Uterus (tissue), 4 donors: ENCODE measurements around the gene RASSF4. TPM values are rescaled to one million over a fixed set of nuclear protein-coding genes. Genes with fewer than 3 reads are reported as not detected.

Source experiments
- DNase-seq, 2 donors: peaks; one replicate each; pipeline ENCODE4 v3.0.0-alpha.2; 2019 to 2020
- H3K27ac ChIP-seq, 2 donors: fragments of 200-600 bp; sonication (generic); 1 replicate in 1 of 2; 2 replicates in 1 of 2; pipeline ENCODE4 v1.5.1; 2016 to 2018
- H3K27me3 ChIP-seq, 2 donors: fragments of 200-600 bp; sonication (generic); one replicate each; pipeline ENCODE4 v1.5.1; 2018 to 2019; ENCODE audit warnings: control low read depth in 1 of 2
- H3K36me3 ChIP-seq, 2 donors: fragments of 200-600 bp; sonication (generic); one replicate each; pipeline ENCODE4 v1.5.1; 2019; ENCODE audit warnings: control low read depth in 1 of 2
- H3K4me1 ChIP-seq, 2 donors: fragments of 200-600 bp; sonication (generic); one replicate each; pipeline ENCODE4 v1.5.1; 2018 to 2019; ENCODE audit warnings: control low read depth in 1 of 2
- H3K4me3 ChIP-seq, 2 donors: fragments of 200-600 bp; sonication (generic); 1 replicate in 1 of 2; 2 replicates in 1 of 2; pipeline ENCODE4 v1.5.1; 2018 to 2019; ENCODE audit warnings: mild to moderate bottlenecking in 1 of 2
- H3K9me3 ChIP-seq, 2 donors: fragments of 200-600 bp; sonication (generic); one replicate each; pipeline ENCODE4 v1.5.1; 2019; ENCODE audit warnings: control low read depth in 1 of 2
- POLR2A ChIP-seq, 2 donors: fragments of 450-650 bp; IDR thresholded peaks; one replicate each; pipeline ENCODE4 v1.6.1; 2016; ENCODE audit warnings: antibody characterized with exemption in 2 of 2, mild to moderate bottlenecking in 1 of 2, moderate library complexity in 1 of 2
- intact Hi-C: fragments of 100-400 bp; cut with DNase I; formaldehyde crosslinking; loops from one replicate; pipeline ENCODE4 v1.15.1; 2023; ENCODE audit warnings: low total_unique reads
- total RNA-seq, 4 donors: library from RNA; depleted of rRNA in 3 of 4; stranded (reverse); fragments of >200 nt in 3 of 4; gene quantifications; one replicate each; pipeline versions ENCODE4 v1.1.0 to v1.2.4, GENCODE V29; 2014 to 2023
- TF ChIP-seq, protein P1 (sequence below), 4 experiments: fragments of 200-600 bp in 2 of 4; fragments of 450-650 bp in 2 of 4; sonication (generic) in 2 of 4; IDR thresholded peaks; one replicate each; pipeline ENCODE4 v1.5.1; 2016 to 2019; ENCODE audit warnings: antibody characterized with exemption in 4 of 4, mild to moderate bottlenecking in 2 of 4, moderate library complexity in 1 of 4
- donor health status: DM: yes; HTN: yes; CAD: no.

Gene RASSF4
- total RNA-seq, 4 donors from 2014 or later: 6.1 to 26.5 (median 8.2) TPM

DNA sequence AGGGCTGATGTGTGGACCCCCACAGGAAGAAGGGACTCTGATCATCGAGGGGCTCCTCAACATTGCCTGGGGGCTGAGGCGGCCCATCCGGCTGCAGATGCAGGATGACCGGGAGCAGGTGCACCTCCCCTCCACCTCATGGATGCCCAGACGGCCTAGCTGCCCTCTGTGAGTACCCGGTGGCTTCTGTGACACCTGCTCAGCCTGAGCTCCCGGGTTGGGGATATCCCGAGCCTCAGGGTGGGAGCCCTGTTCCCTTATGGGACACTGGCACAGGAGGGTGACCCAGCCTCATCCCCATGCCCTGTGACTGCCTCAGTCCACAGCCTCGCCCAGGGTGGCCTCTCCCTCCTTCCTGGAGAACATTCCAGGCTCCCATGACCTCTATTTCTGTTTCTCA, 22.9 kb downstream of the RASSF4 start:
- Histone ChIP-seq H3K36me3 (no peaks in the 10 kb centered on the region), H3K27ac (peak overlapping the region; percentile 22 to 100), H3K27me3 (no peaks in the 10 kb centered on the region), H3K9me3 (no peaks in the 10 kb centered on the region), H3K4me3 (no peak overlapping the region), H3K4me1 (peaks cover 5 to 10% of the 10 kb centered on the region in 2 donors)
- DNase-seq: peak; percentile 15 to 23
- intact Hi-C loops: no loop called here
- TF ChIP-seq, protein P1, sequence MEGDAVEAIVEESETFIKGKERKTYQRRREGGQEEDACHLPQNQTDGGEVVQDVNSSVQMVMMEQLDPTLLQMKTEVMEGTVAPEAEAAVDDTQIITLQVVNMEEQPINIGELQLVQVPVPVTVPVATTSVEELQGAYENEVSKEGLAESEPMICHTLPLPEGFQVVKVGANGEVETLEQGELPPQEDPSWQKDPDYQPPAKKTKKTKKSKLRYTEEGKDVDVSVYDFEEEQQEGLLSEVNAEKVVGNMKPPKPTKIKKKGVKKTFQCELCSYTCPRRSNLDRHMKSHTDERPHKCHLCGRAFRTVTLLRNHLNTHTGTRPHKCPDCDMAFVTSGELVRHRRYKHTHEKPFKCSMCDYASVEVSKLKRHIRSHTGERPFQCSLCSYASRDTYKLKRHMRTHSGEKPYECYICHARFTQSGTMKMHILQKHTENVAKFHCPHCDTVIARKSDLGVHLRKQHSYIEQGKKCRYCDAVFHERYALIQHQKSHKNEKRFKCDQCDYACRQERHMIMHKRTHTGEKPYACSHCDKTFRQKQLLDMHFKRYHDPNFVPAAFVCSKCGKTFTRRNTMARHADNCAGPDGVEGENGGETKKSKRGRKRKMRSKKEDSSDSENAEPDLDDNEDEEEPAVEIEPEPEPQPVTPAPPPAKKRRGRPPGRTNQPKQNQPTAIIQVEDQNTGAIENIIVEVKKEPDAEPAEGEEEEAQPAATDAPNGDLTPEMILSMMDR (IDR thresholded peaks at IDR 0.05): no peak
- no peak for TF ChIP-seq POLR2A (IDR thresholded peaks at IDR 0.05)

DNA sequence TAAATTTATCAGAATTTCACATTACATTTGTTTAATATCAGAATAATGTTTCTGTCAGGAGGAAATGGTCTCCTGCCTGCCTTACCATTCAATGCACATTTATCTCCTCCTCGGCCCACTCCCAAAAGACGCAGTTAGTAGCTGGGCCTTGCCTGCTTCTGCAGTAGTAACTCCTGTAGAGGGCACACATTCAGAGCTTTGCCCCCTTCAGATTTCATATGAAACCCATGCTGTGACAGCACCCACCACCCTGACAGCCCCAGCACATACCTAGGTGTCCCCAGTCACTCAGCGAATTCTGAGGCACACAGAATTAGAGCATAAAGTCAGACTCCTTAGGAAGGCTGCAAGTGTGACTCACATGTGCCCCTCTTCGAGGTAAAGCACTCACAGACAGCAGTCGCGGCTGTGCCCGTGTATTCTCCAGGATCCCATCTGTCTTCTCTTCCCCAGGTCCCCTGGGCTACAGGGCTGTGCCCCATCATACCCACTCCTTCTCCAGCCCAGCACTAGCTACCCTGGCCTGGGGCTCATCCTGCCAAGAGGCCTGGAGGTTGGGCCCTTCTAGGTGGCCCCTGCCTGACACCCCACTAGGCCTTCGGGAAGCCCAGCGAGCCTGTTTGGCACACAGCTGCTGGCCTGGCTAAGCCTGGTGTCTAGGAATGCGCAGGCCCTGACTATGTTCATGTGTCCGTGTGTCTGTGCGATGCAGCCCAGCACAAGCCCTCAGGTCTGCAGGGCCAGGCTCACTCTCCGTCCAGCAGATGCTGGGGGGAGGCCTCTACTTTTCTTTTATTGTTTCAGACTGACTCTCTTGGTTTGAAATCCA, 23.7 kb downstream of the RASSF4 start:
- H3K27me3 ChIP-seq: no peaks in the 10 kb centered on the region
- H3K36me3 ChIP-seq: no peaks in the 10 kb centered on the region
- no peak overlapping the region for H3K4me3 ChIP-seq
- intact Hi-C loops: no loop called here
- DNase-seq: peak in 1 of 2 donors; percentile 11
- H3K27ac ChIP-seq: no peak overlapping the region
- TF ChIP-seq, protein P1 (IDR thresholded peaks at IDR 0.05): no peak
- TF ChIP-seq POLR2A (IDR thresholded peaks at IDR 0.05): no peak
- no peaks in the 10 kb centered on the region for H3K9me3 ChIP-seq
- H3K4me1 ChIP-seq: peaks cover 5 to 10% of the 10 kb centered on the region in 2 donors

DNA sequence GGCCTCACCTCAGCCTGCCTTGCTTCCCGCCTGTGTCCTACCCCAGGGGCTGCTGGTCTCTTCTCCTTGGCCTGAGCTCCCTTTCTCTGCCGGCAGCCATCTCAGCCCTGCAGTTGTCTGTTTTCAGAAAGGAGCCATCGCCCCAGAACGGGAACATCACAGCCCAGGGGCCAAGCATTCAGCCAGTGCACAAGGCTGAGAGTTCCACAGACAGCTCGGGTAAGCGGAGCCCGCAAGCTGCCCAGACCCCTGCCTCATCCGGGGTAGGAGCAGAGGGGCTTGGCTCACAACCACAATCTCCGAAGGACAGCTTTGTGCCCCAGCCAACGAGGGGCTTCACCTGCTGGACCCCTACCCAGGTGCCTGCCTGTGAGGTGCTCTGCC, 24.3 kb downstream of the RASSF4 start:
- peak in 1 of 2 donors; percentile 11 for DNase-seq

DNA sequence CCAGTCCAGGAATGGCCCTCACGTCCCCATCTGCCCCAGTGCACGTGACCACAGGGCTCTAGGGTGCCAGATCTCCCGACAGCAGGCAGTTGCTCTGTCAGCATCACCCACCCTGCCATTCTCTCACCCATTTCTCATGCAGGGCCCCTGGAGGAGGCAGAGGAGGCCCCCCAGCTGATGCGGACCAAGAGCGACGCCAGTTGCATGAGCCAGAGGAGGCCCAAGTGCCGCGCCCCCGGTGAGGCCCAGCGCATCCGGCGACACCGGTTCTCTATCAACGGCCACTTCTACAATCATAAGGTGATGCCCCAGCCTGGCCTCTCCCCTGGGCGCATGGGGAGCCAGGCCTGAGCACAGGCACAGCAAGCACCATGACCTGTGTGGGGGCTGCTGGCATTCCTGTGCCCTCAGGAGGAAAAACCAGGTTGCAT, 25.1 kb downstream of the RASSF4 start:
- H3K27ac ChIP-seq: no peak overlapping the region
- TF ChIP-seq, protein P1 (IDR thresholded peaks at IDR 0.05): no peak
- no peak for TF ChIP-seq POLR2A (IDR thresholded peaks at IDR 0.05)
- intact Hi-C loops: no loop called here
- H3K4me3 ChIP-seq: no peak overlapping the region
- no peaks in the 10 kb centered on the region for H3K9me3 ChIP-seq
- H3K36me3 ChIP-seq: no peaks in the 10 kb centered on the region
- no peak for DNase-seq
- no peaks in the 10 kb centered on the region for H3K27me3 ChIP-seq
- H3K4me1 ChIP-seq: peaks cover 1 to 5% of the 10 kb centered on the region in 2 donors

More for the DNA sequence above, 24.3 kb downstream of the RASSF4 start:
- Histone ChIP-seq H3K36me3 (no peaks in the 10 kb centered on the region), H3K4me3 (no peak overlapping the region), H3K27me3 (no peaks in the 10 kb centered on the region), H3K9me3 (no peaks in the 10 kb centered on the region), H3K27ac (no peak overlapping the region), H3K4me1 (peaks cover 5 to 9% of the 10 kb centered on the region in 2 donors)
- intact Hi-C loops: no loop called here
- TF ChIP-seq POLR2A (IDR thresholded peaks at IDR 0.05): no peak
- TF ChIP-seq, protein P1 (IDR thresholded peaks at IDR 0.05): no peak

DNA sequence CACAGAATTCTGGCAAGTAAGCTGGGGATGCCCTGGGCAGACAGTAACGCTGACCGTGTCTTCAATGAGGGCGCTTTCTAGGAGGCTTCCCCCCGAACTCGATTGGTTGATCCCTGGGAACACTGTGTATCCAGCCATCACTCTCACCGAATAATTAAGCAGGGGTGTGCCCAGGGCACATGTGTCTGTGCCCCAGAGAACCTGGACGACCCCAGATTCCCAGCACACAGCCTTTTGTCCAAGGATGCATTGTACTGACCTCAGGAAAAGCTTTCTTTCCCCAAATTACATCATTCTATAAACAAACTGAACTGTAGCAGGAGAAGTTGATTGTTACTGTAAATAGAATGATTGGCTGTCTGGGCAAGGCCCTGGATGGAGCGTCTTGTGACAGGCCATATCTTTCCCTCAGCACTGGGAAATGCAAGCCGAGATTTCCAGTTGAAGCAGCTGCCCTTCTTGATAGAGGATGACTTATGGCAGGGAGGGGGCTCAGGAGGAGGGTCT, 25.6 kb downstream of the RASSF4 start:
- Histone ChIP-seq H3K4me3 (no peak overlapping the region), H3K9me3 (no peaks in the 10 kb centered on the region), H3K27ac (peak overlapping the region in 1 of 2 donors; percentile 16), H3K36me3 (no peaks in the 10 kb centered on the region), H3K27me3 (no peaks in the 10 kb centered on the region), H3K4me1 (peaks cover 0 to 5% of the 10 kb centered on the region in 2 donors)
- intact Hi-C loops: no loop called here
- no peak for TF ChIP-seq POLR2A (IDR thresholded peaks at IDR 0.05)
- TF ChIP-seq, protein P1 (IDR thresholded peaks at IDR 0.05): no peak
- peak in 1 of 2 donors; percentile 14 for DNase-seq
